HEK293T (cell line): Measurements from ENCODE around the gene RASAL3.

Experiments used
- CTCF ChIA-PET: fragments of 350-600 bp; formaldehyde crosslinking; extraction: SDS; loops from one replicate; lab custom pipeline; 2021; ENCODE audit warnings: antibody characterized with exemption, inconsistent platforms; lab: Yijun Ruan, JAX
- POLR2A ChIA-PET: fragments of 350-600 bp; formaldehyde crosslinking; extraction: SDS; loops from one replicate; lab custom pipeline; 2020; ENCODE audit warnings: antibody characterized with exemption, inconsistent platforms; lab: Yijun Ruan, JAX
- DNase-seq: peaks from one replicate; pipeline ENCODE4 v3.0.0; 2012; ENCODE audit warnings: mixed read lengths; ENCODE audit errors: extremely low spot score
- ARNT ChIP-seq: fragments of 450-650 bp; IDR thresholded peaks from 2 replicates; pipeline ENCODE4 v1.6.1; 2017; ENCODE audit warnings: mild to moderate bottlenecking
- BHLHE40 ChIP-seq: fragments of 450-650 bp; IDR thresholded peaks from 2 replicates; pipeline ENCODE4 v1.6.1; 2016; ENCODE audit warnings: mild to moderate bottlenecking, moderate library complexity, borderline replicate concordance
- CTBP1 ChIP-seq: fragments of 450-650 bp; IDR thresholded peaks from 2 replicates; pipeline ENCODE4 v1.6.1; 2016; ENCODE audit warnings: borderline replicate concordance
- ELF4 ChIP-seq: fragments of 450-650 bp; IDR thresholded peaks from 2 replicates; pipeline ENCODE4 v1.6.1; 2017; ENCODE audit warnings: antibody characterized with exemption
- FOXA1 ChIP-seq: fragments of 450-650 bp; IDR thresholded peaks from 2 replicates; pipeline ENCODE4 v1.6.1; 2016; ENCODE audit warnings: mild to moderate bottlenecking
- FOXK2 ChIP-seq: fragments of 450-650 bp; IDR thresholded peaks from 2 replicates; pipeline ENCODE4 v1.6.1; 2016; ENCODE audit warnings: mild to moderate bottlenecking
- FOXM1 ChIP-seq: fragments of 450-650 bp; IDR thresholded peaks from 2 replicates; pipeline ENCODE4 v1.6.1; 2017; ENCODE audit warnings: mild to moderate bottlenecking, borderline replicate concordance
- HDGF ChIP-seq: fragments of 450-650 bp; IDR thresholded peaks from 2 replicates; pipeline ENCODE4 v1.6.1; 2017; ENCODE audit warnings: antibody characterized with exemption, borderline replicate concordance
- L3MBTL2 ChIP-seq: fragments of 450-650 bp; conservative IDR thresholded peaks from 2 replicates; pipeline ENCODE4 v1.6.1; 2016; ENCODE audit warnings: mild to moderate bottlenecking
- LEF1 ChIP-seq: fragments of 450-650 bp; IDR thresholded peaks from 2 replicates; pipeline ENCODE4 v1.6.1; 2017; ENCODE audit warnings: mild to moderate bottlenecking, borderline replicate concordance
- NFRKB ChIP-seq: fragments of 450-650 bp; IDR thresholded peaks from 2 replicates; pipeline ENCODE4 v1.6.1; 2016; ENCODE audit warnings: mild to moderate bottlenecking, moderate library complexity
- SP1 ChIP-seq: fragments of 450-650 bp; IDR thresholded peaks from 2 replicates; pipeline ENCODE4 v1.6.1; 2017
- SUZ12 ChIP-seq: fragments of 450-650 bp; IDR thresholded peaks from 2 replicates; pipeline ENCODE4 v1.6.1; 2016; ENCODE audit warnings: mild to moderate bottlenecking
- TARDBP ChIP-seq: fragments of 450-650 bp; IDR thresholded peaks from 2 replicates; pipeline ENCODE4 v1.6.1; 2016
- ZNF384 ChIP-seq: fragments of 450-650 bp; IDR thresholded peaks from 2 replicates; pipeline ENCODE4 v1.6.1; 2016
- TF ChIP-seq, protein P1 (sequence below): fragments of 450-650 bp; IDR thresholded peaks from 2 replicates; pipeline ENCODE4 v1.6.1; 2016

The RASAL3 gene

GRCh38 chr19:15443325-15443724, 21.0 kb downstream of the RASAL3 start:
- CTCF ChIA-PET, result no interaction called here
- POLR2A ChIA-PET, result no interaction called here
- no peak for DNase-seq
- TF ChIP-seq HDGF (no peak), LEF1 (no peak), TARDBP (no peak), NFRKB (no peak), ELF4 (no peak), ZNF384 (no peak), BHLHE40 (no peak), SUZ12 (no peak), L3MBTL2 (no peak), FOXA1 (no peak), FOXK2 (no peak)
- TF ChIP-seq, protein P1, sequence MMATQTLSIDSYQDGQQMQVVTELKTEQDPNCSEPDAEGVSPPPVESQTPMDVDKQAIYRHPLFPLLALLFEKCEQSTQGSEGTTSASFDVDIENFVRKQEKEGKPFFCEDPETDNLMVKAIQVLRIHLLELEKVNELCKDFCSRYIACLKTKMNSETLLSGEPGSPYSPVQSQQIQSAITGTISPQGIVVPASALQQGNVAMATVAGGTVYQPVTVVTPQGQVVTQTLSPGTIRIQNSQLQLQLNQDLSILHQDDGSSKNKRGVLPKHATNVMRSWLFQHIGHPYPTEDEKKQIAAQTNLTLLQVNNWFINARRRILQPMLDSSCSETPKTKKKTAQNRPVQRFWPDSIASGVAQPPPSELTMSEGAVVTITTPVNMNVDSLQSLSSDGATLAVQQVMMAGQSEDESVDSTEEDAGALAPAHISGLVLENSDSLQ, result no peak

- ChIA-PET CTCF (no interaction called here), POLR2A (no interaction called here)
- TF ChIP-seq HDGF (no peak), ELF4 (no peak), L3MBTL2 (no peak), LEF1 (no peak), FOXK2 (no peak), TARDBP (no peak)
- TF ChIP-seq, protein P1, result no peak
- DNase-seq, result no peak
These were observed 22.0 kb downstream of the RASAL3 start for GRCh38 chr19:15442142-15442920.

DNA sequence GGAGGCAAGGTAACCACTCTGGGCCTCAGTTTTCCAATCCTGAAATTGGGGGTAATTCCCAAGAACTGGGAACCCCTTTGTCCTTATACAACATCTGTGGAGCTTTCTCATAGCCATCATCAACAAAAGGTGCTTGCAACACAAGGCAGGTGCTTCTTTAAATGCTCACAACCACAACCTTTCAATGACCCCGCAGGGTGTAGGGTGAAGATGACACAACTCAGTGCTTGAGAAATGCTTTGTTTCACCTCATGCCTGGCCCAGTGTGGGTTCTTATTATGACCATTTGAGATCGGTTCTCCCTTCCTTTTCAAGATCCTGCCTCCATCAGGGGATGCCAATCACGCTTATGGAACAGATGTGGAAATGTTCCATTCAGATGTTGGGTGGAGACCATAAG, 23.0 kb downstream of the RASAL3 start:
- POLR2A ChIA-PET, result no interaction called here
- DNase-seq, result no peak
- CTCF ChIA-PET, result no interaction called here
- TF ChIP-seq HDGF, result no peak
- no peak for TF ChIP-seq L3MBTL2
- TF ChIP-seq LEF1, result no peak
- no peak for TF ChIP-seq FOXA1

DNA sequence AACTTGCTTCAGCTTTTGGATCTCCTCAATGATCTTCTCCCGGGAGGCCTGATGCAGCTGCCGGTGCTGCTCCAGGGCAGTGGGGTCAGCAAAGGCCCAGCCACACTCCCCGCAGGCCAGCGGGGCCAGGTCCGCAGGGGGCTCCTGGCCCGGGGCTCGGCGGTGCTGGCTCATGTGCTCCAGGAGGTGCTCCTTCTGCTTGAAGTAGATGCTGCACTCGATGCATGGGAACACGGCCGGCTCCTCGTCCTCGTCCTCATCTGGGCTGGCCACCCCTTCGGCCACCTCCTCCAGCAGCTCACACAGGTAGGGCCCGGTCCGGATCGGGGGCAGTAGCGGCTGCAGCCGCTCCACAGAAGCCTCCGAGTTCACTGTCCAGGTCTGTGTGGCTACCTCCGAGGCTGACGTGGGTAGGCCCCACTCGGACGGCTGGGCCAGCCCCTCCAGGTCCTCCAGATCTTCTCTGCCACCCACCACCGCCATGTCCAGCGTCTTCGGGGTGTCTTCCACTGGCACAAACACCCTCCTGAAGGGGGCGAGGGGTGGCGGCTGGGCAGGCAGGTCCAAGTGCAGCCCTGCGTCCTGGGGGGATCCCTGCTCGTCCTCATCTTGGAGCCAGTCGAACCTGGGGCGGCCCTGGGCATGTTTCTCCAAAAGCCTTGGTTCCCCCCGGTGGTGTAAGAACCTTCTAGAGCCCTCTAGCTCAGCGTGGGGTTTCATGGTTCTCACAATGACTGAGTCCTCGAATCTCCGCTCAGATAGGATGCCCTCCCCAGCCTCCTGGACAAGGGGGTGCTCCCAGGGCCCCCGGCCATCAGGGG, 24.3 kb downstream of the RASAL3 start:
- POLR2A ChIA-PET, result interaction anchor here (1.1 kb wide), 1 partner anchor 8 kb away, joined by 3 read pairs; no protein-coding TSS in a partner anchor
- CTCF ChIA-PET, result interaction anchor here (1.4 kb wide), 1 partner anchor 21 kb away, joined by 3 read pairs; the partner anchor contains the start of gene AKAP8L
- TF ChIP-seq BHLHE40, result no peak
- no peak for TF ChIP-seq ARNT
- TF ChIP-seq LEF1, result no peak
- no peak for TF ChIP-seq FOXM1
- no peak for TF ChIP-seq HDGF
- TF ChIP-seq NFRKB, result no peak
- no peak for TF ChIP-seq ZNF384
- DNase-seq, result no peak

DNA sequence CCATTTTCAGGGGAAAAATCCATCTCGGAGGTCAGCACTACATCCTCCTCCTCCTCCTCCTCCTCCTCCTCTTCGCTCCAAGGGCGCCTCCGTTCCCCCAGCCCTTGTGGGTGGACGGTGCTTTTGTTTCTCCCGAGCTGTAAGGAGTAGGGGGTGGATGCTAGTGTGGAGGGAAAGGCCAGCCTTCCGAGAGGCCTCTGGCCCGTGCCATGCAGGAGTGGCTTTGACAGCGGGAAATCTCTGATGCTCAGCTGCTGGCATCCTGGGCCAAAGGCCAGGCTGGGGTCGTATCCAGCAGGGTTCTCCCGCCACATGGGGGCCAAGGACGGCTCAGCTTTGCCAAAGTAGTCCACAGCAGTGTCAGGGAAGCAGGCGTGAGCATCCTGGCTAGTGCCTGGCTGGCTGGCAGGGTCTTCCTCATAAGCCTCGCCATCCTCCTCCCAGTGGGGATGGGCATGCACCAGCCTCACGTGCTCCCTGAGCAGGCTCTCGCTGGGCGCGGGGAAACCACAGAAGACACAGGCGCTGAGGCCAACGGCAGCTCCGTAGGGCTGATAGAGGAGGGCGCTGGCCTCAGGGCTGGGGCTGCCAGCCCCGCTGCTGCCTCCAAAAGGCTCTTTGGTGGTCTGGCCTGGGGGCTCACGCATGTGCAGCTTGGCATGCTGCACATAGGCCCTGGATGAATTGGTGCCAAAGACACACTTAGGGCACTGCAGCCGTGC, 25.1 kb downstream of the RASAL3 start:
- ChIA-PET CTCF (interaction anchor here (1.4 kb wide), 1 partner anchor 20 kb away, joined by 3 read pairs; the partner anchor contains the start of gene AKAP8L), POLR2A (interaction anchor here (1.1 kb wide), 1 partner anchor 9 kb away, joined by 3 read pairs; no protein-coding TSS in a partner anchor)
- no peak for DNase-seq
- TF ChIP-seq HDGF, result no peak
- TF ChIP-seq ARNT, result no peak
- TF ChIP-seq, protein P1, result no peak
- no peak for TF ChIP-seq FOXA1
- no peak for TF ChIP-seq ZNF384
- no peak for TF ChIP-seq SP1
- no peak for TF ChIP-seq TARDBP
- TF ChIP-seq NFRKB, result no peak
- TF ChIP-seq FOXK2, result no peak
- no peak for TF ChIP-seq LEF1
- TF ChIP-seq BHLHE40, result no peak
- TF ChIP-seq FOXM1, result no peak
- TF ChIP-seq CTBP1, result no peak
